GM19043 (cell line): ENCODE results near the gene MEF2C.

Experiments used
- ATAC-seq: cut with Tn5 transposase; IDR thresholded peaks from one replicate; pipeline ENCODE4 v1.9.1; 2021; ENCODE audit warnings: low read depth; ENCODE audit not compliant: unreplicated experiment

The MEF2C gene

DNA sequence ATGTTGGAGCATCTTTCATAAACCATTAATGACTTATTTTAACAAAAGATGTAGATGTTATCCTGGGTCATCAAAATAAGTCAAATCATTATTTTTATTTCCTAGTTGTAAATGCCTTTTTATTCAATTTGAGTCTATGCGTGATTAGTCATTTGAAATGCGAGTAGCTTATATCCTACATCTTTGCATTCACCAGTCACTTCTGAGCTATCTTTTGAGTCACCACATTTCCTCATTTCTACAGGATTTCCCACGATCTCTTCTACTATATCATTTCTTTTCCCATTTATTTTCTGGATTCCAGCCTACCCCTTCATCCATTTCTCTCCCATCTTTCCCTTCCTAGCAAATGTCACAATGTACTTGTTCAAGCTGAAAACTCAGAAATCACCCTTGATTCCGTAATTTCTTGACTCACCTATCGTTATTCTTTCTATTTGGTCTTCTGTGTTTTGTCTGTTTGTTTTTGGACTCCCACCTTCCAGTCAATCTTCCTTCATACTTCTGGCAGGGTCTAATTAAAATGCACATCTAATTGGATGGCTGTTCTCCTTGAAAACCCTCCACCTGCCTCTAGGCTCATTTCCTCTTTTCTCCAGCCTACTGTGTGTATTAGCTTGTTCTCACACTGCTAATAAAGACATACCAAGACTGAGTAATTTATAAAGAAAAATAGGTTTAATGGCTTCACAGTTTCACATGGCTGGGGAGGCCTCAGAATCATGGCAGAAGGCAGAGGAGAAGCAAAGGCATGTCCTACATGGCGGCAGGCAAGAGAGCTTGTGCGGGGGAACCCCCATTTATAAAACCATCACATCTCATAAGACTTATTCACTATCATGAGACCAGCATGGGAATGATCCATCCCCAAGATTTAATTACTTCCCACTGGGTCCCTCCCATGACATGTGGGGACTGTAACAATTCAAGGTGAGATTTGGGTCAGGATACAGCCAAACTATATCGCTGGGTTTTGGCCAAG lies 112.4 kb downstream of the MEF2C start:
- no peak for ATAC-seq

DNA sequence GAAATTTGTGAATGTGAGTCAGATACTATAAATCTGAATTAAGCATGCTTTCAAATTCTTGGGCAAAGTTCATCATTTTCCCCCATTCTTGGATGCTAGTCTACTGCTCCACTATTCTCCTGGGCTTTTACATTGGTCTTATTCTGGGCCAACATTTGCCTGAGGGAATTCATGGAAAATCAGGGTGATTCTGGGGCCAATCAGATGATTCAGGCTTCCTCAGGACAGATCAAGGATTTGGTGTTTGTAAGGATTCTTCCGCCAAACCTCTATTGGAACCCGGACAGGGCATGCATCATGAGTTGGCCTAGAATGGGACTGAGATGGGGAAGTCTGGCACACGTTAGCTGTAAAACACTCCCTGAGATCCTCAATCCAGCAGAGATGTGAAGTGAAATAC lies 113.8 kb downstream of the MEF2C start:
- ATAC-seq = no peak

DNA sequence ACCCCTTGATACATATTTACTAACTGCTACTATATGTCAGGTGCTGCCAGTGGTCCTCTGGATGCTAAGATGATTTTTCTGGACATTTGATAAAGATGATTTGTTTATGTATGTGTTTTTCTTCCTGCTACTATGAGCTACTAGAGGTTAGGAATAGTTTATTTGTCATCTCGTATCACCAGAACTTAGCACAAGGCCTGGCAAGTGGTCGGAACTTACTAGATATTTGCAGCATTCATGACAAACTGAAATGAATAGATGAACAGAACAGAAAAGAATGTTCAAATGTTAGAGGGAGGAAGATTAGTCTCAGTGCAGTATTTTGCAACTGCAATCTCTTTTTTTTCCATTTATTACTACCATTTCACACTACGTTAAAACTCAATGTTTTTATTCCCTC lies 114.6 kb downstream of the MEF2C start:
- no peak for ATAC-seq

DNA sequence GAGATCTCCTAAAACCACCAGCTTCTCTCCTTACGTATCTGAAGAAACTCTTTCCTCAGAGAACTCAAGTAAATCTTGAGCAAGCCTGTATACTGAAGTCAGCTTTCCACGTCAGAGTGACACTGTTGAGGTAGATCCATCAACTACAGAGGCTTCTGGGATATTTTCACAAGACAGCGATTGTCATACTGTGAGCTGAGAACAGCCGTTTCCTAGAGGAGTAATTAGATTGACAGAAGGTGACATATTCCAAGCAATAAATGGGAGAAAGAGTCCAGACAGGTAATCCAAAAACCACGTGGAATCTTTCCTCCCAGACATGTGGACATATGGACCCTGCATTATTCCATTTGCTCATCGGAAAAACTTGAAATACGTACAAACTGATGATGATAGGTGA lies 117.2 kb downstream of the MEF2C start:
- no peak for ATAC-seq

DNA sequence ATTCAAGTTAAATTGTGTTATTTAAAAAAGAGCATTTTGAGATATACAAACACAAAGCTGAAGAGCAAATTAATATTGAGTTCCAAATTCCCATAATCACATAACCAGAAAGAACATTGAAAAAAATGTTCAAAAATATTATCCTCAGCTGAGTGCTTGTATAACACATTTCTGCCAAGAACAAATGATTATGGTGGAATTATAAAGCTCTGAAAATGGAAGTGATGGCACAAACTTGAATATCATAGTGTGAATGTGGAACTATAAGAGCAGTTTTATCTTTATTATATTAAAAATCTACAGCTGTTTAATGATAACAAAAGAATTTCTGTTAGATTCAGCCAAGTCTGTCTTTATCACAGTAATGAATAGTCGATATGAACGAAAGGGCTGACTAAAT lies 117.8 kb downstream of the MEF2C start:
- ATAC-seq = no peak

DNA sequence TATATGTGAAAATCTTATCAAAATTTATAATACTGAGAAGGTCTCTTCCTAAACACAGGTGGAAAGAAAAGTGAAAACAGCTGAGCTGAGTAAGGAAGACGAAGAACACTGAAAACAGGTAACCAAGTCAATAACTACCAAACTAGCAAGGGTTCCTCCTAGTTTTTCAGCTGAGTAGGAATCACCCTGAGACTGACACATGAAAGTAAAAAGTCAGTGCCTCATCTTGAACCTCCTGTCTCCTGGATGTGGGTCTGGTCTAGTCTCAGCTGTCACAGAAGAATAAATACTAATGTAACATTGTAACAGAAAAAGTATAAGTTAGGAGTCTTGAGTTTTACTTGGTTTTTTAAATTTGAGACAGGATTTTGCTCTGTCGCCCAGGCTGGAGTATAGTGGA lies 121.0 kb downstream of the MEF2C start:
- no peak for ATAC-seq

DNA sequence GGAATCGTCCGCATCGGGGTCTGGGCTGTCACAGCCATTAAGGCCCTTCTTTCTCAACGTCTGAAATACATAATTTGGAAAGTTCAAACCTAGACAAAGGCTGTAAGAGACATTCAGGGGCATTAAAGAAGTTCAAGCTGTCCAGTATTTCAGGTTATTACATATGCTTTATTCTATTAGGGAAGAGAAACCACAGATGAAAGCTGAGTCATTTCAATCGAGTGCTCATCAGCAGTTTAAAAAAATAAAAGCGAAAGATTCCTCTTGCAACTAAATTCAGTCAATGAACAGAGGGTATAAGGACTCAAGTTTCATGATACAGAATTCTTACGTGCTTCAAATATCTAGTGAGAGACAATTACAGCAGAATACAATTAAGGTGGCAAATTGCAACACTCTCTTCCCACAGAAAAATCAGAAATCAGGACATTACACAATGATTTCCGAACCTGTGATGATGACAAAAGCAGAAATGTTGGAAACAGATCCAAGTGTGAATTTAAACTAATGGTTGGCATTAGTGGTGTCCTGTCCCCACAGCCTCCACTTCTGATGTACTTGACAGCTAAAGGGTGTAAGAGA lies 121.6 kb downstream of the MEF2C start:
- no peak for ATAC-seq

DNA sequence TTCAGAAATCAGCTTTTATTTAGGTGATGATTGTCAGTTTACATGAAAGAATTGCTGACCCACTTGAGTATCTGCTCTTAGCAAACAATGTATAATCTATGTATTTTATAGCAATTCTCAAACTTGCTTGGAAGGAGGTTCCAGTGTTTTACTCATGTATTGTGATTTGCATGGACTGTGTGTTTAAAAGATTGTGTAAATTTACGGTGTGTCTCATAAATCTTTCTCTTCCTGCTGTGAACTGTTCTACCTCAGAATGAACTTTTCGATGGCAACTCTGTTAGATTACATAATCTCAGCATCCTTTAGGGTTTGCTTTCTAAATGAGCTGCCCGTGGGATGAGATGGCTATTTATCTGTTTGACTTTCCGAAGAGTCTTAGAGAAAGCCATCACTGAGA lies 122.5 kb downstream of the MEF2C start:
- ATAC-seq = no peak

DNA sequence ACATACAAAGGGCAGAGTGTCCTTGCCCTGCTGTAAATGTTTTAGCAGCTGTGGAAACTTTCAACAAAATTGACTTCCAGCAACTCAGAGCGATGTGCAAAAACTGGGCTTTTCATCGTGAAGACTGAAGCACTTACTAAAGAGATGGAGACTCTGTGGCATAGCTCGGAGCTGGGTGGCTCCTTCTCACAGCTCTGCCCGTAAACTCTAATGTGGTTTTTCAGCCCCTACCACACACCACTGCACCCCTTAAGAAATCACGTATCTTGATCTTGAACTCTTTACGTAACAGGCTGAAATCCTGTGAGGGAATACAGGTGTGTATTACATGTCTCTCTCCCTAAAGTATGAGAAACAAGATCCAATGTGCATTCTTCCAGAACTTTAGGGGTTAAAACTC lies 124.4 kb downstream of the MEF2C start:
- no peak for ATAC-seq

DNA sequence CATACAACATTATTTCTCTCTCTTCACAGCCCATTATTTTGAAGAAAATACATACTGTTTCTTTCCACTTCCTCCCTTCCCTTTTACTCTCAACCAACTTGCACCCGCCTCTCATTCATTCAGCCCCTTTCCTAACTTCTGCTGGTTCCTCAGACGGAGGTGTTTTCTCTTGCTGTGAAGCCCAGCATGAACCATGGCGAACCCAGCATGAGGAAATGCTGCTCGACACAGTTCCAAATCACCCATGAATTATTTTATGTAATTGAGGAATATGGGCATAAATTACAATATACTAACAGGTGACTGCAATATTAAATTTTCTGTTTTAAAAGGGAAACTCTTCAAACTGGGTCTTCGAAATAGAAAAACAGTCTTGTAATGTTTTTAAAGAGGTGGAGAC lies 124.8 kb downstream of the MEF2C start:
- no peak for ATAC-seq

DNA sequence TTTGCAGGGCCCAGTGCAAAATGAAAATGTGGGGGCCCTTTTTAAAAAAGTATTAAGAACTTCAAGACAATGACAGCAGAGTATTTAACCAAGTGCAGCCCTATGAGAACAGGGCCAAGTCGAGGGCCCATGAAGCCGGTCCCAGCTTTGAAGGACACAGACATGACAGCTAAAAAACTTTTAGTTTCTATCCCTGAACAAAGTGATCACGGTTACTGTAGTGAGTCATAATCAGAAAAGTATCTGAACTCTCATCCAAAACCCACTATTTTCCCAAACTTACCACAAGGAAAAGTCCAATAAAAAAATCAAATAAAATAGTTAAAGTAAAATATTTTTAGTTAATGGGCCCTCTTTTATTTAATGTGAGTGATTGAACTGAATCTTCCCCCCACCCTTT lies 126.0 kb downstream of the MEF2C start:
- no peak for ATAC-seq

DNA sequence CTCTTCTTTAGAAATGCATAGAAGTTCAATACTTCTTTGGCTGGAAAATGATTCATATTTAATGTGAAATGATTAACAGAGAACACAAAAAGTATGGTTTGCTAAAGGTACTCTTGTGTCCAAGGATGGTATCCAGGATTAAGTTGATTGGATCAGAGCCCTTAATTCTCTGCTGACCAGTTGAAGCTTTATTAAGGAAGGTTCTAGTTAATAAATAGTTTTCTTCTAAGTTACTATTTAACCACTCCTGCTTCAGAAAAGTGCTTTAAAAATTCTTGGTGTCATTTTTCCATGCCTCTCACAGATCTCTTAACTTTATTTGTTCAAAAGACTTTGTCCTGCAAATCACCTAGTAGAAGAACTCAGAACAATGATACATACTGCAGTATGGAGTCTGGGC lies 134.3 kb downstream of the MEF2C start:
- ATAC-seq = no peak

DNA sequence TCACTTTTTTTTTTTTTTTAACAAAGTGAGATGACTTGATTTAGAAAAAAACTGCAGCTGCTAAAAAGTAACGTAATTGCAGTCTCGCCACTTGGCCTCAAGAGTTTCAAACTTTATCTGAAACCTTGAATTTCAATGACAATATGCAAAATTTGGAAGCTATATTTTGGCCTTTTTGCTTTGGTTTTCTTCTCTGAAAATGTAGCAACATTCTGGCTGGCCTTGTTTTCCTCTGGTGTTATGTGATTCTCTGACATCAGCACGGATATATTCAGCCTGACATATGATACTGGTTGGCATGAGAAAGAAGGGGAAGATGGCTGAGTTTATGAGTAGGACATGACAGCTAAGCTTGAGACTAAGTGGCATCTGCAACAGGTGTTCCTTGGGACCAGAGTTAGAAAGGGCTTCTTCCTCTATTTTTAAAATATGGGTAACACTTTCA lies 136.5 kb downstream of the MEF2C start:
- peak; percentile 89 for ATAC-seq

DNA sequence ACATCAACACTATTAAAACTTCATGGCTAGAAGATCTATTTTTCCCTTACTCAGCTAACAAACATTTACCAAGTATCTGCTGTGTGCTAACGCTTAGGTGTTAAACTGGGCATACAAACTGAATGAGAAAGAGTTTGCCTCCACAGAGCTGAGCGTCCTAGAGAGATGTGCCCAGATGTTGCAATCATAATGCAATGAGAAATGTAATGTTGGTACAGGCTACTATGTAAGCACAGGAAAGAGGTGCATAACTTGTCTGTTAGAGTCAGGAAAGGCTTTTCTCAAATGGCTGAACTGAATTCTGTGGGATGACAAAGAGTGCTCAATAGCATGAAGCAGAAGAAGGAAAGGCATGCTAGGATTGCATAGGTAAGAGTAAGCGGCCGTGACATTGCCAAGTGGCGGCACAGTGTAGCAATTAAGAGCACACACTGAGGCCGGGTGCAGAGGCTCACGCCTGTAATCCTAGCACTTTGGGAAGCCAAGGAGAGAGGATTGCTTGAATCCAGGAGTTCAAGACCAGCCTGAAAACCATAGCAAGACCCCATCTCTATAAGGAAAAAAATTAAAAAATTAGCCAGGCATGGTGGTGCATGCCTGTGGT lies 137.8 kb downstream of the MEF2C start:
- ATAC-seq = no peak

DNA sequence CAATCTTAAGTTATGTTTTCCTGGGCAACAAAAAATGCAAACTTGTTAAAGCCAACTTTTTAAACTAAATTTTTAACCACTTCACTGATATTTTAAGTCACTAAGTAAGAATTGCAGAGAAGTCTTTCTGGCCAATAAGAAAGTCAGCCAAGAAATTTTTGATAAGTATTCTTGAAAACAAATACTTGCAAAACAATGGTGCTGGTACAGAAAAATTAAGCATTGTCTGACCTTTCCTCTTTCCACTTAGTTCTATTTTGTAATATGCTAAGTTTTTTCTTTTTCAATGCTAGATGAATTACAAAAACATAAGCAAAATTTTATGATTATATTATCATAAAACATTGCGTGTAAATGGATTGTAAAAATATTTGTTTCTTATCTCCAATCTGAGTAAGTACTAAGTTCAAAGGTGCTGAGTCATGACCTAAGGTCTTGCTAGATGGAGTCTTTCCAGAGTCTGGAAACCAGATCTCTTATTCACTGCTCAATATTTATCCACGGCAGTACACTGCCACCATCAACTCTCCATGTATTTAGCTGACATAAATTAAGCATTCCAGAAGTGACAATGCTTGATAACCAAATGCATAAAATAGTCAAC lies 139.7 kb downstream of the MEF2C start:
- ATAC-seq = no peak

DNA sequence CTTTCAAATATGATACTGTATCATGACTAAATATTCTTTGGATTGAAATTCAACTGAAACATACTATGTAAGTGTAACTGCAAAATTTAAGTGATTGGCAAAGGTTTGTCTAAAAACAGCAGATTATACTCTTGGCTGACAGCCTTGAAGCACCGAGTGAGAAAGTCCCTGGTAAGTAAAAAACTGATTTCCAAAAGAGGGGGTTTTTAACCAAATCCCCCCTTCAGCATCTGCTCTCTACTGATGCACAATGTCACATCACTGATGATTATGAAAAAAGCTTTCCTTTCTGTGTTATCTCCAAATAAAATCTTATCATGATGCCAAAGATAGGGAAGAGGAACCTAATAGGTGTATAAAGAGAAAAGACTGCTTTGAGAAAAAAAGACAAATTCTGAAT lies 141.0 kb downstream of the MEF2C start:
- no peak for ATAC-seq

DNA sequence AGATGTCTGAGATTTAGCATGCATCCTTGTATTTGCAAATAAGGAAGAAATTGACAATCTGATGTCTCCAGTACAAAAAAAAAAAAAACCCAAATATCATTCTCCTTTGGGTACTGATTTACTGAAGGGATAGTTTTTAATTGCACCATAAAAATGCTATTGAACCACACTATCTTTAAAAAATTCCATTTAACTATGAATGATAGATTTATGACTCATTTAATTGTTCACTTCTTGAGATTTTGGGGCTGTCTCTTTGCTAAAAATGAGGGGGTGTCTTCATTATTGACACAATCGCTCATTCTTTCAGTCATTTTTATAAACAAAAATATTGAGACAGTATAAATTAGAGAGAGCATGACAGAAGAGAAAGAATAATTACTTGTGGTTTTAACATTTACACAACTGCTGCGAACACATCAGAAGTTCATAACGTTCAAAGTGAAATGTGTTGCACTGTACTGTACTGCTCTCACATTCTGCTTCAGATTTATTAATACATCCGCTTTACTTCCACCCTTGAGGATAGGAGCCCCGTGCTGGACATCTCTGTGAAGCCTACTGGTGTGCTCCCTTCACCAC lies 142.3 kb downstream of the MEF2C start:
- ATAC-seq = no peak

DNA sequence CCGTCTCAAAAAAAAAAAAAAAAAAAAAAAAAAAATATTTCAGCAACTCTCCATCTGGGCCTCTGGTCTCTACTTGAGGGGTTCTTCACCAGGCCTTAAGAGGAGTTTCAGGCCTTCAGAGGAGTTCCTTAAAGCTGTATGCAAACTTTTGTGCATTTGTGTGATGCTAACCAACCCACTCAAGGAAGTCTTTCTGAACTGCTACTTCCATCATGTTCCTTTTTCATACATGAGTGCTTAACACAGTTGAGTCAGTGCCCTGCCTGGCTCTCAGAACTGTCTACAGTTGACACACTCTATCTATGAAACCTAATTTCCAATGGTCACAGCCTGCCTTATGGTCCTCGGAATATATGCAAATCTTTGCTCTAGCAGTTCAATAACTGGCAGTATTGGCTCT lies 146.5 kb downstream of the MEF2C start:
- ATAC-seq = peak; percentile 26

DNA sequence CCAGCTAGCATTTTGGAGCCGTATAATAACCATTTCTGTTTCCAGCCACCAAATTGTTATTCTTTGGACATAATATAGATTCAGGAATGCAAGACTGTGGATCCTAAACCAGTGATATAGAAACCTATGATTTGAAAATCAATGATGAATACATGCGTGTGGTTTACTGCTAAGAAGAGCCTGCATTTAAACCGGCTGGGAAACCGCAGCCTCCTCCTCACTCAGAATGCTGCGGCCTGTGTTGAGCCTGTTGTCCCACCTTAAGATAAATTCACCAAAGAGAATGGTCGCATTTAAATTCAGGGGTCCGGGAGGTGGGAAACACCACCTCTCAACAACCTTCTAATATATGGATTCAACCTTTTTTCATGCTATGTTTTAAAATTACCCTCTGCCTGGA lies 148.0 kb downstream of the MEF2C start:
- ATAC-seq = no peak

DNA sequence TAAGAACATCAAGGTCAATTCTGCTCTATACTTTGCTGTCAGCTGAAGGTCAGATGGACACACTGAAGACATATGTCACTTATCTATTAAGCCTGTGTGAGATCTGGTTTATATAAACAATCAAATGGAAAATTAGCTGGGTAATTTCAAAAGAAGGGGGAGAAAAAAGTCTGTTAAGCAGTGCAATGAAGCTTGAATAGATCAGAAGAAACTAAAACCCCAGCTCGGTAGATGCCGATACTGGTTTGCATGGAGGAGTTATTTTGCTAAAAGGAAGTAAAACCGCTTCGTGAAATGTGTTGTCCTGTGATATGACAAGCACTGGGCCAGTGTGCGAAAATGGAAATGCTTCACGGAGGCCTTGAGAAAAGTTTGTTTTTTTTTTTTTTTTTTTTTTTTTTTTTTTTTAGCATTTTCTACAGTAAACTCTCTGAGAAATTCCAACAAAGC lies 148.8 kb downstream of the MEF2C start:
- ATAC-seq = peak; percentile 47

DNA sequence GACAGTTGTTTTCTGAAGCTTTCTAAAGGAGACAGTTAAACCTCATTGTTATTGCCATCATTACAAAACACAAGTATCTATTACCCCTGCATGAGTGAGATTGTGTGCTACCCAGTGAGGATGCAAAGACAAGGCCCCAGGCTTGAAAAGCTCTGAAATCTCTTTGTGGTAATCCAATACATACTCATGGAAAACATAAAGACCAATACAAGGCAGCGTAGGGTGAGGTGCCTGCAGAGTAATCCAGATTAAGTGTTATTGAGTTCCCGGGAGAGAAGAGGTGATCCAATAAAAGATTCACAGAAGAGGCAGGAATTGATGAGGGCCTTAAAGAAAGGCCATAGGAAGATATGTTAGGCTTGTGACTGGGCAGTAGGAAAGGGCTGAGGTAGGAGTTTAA lies 150.1 kb downstream of the MEF2C start:
- no peak for ATAC-seq
